GM21381 (cell line): ENCODE data around the gene TEAD3.

Experiments
- ATAC-seq: cut with Tn5 transposase; IDR thresholded peaks from one replicate; pipeline ENCODE4 v1.9.1; 2021; ENCODE audit warnings: mild to moderate bottlenecking, moderate library complexity; ENCODE audit not compliant: unreplicated experiment

TEAD3 gene

DNA sequence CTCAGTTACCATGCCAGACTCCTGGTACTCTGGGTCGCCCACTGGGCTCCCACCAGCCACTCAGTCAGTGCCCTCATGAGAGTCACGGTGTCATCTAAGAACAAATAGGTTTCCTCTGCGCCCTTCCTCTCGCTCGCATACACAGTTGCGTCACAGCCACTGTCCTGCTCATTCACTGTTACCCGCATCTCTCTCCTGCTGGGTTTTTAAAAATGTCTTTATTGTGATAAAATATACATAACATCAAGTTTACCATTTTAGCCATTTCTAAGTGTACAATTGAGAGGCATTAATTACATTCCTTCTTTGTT is 4.0 kb downstream of the TEAD3 start:
- no peak for ATAC-seq

DNA sequence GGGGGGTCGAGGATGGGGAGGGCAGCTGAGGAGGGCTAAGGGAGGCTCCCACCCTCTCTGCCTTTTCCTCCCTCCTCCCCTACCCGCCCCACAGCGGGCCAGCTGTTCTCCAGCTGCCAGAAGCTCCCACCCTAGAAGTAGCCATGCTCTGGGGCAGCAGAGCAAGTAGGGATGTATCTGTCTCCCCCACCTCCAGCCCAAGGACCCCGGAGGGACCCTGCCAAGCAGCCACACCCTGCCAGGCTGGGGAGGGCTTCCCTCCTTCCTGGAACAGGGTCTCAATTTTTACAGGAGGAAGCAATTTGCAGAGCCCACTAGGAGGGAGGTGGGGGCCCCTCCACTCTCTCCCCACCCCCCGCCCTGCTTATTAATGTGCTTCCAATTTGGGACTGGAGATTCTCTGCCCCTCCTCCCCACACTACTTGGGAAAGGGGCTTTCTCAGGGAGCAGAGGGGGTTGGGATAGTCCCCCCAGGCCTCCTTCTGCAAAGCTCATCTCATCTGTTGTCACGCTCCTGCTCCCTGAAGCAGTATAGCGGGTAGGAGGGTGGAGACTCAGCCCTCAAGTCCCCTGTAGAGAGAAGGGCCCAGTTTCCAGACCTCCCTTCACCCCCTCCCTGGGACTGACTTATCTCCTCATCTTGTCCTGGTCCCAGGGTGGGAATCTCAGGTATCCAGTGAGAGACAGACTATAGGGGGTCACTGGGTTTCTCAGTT is 4.5 kb downstream of the TEAD3 start:
- ATAC-seq = no peak

GRCh38 chr6:35491558-35492257 is 5.2 kb downstream of the TEAD3 start:
- ATAC-seq = no peak

DNA sequence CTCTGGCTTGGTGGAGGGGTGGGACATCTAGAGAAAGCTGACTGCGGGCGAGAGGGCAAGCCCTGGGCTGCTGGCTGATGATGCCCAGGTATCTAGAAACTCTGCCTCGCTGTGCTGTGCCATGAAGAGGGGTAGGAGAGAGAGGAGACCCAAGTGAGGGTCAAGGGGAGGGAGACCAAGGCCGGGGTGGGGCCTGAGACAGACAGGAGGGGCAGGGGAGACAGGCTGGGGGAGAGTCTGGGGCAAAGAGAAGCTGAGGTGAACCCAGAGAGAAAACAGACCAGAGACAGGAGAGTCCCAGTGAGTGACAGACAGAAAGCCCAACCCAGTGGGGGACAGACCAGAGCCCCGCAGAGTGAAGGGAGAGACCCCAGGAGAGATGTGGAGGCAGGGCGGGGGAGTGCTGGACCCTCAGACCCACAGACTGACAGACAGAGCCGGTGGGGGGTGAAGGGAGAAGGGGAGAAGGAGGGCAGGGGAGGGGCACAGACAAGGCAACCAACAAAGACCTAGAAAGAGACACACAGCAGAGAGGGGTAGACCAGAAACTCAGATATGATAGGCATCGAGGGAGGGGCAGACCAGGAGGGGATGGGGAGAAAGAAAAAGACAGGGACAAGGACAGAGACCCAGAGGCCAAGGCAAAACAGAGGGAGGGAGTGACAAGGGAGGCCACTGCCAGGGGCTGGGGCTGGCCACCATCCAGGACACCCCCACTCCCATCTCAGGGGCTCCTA is 5.9 kb downstream of the TEAD3 start:
- ATAC-seq = no peak

DNA sequence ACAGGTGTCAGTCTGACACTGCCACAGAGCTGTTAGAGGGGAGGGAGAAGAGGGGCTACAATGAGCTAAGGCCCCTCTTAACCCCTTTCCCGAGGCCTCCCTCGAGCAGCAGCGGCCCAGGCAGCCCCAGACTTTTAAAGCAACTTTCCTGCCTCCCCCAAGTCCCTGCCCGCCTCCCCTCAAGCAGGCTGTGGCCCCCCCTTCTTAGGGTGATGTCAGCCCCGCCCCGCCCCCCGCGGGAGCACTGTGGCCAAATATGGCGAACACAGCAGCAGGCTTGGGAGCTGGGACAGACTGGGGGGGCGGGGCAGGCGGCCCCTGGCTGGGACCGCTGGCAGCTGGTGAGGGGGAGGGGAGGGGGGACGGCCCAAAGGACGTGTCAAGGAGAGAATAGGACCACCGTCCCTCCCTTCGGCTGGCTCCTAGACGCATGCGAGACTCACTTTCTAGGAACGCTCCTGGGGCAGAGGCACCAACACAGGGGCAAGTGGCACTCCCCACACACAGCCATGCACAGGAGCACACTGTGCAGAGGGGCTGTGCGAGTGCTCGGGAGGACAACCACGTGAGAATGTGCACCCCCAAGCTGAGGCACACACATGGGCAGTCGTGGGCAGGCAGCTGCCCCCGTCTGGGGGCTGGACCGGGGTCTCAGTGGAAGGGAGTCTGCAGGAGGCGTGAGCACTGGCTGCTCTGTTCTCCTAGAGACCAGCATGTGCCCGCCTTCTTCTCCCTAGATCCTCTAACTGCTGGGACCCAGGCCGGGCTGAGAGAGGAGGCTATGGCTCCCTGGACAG is 6.7 kb downstream of the TEAD3 start:
- ATAC-seq = no peak

GRCh38 chr6:35489066-35489465 is 7.8 kb downstream of the TEAD3 start:
- ATAC-seq = no peak

GRCh38 chr6:35488517-35488862 is 8.4 kb downstream of the TEAD3 start:
- no peak for ATAC-seq

- ATAC-seq = no peak
Measured at GRCh38 chr6:35487658-35488516, 9.0 kb downstream of the TEAD3 start.

- no peak for ATAC-seq
Measured at GRCh38 chr6:35486005-35486925, 10.6 kb downstream of the TEAD3 start.

DNA sequence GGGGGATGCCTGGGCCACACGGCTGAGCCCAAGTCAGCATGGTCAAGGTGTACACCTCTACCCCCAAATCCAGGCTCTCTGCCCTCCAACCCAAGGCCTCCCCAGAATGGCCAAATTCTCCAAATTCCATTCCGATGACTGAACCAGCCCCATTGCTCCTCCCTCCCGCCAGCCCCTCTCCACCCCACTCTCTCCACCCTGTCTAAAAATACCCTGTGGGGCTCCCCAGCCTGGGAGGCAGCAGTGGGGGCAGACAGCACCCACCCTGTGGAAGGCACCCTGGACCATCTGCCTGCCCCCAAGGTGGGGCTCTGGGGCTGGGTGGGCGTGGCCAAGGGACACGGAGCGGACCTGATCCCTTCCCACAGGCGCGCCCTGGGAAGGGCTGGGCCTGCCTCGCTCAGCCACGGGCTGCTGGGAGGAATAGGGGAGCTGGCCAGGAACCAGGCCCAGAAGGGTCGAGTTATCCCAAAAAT is 11.4 kb downstream of the TEAD3 start:
- ATAC-seq = no peak

GRCh38 chr6:35484921-35485392 is 11.9 kb downstream of the TEAD3 start:
- ATAC-seq = no peak

GRCh38 chr6:35483893-35484645 is 12.8 kb downstream of the TEAD3 start:
- ATAC-seq = no peak

DNA sequence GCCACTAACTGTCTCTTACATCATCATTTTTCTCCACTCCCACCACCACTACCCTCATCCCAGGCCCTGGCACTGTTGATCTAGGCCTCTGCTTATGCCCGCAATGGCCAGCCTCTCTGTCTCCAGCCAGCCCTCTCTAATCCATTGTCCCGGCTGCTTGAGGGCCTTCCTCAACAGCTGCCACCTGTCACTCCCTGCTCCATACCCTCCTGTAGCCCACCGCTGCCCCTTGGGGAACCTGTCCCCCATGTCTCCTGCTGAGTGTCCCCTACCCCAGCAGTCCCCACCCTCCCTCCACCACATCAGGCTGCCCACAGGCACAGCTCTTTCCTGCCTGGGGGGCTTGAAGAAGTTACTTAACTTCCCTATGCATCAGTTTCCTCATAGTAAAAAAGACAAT is 13.4 kb downstream of the TEAD3 start:
- no peak for ATAC-seq

- ATAC-seq = no peak
Measured at GRCh38 chr6:35483062-35483461, 13.8 kb downstream of the TEAD3 start.

- ATAC-seq = no peak
Measured at GRCh38 chr6:35481226-35481625, 15.7 kb downstream of the TEAD3 start.

GRCh38 chr6:35480176-35480575 is 16.7 kb downstream of the TEAD3 start:
- no peak for ATAC-seq

DNA sequence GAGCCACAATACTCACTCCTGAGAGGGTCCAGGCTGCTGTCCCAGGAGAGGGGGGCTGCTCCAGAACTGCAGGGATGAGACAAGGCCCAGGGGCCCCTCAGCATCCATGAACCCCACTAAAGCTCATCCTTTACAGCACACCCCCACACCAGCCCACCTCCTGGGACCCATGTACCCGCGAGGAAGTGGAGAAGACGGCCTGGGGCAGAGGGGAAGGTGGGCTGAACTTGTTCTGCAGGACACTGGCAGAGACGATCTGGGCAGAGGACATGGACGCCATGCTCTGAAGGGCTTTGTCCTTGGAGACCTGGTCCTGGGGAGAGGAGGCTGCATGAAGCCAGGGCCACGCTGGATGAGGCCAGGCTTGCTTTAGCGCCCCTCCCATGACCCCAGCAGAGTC is 18.6 kb downstream of the TEAD3 start:
- no peak for ATAC-seq

DNA sequence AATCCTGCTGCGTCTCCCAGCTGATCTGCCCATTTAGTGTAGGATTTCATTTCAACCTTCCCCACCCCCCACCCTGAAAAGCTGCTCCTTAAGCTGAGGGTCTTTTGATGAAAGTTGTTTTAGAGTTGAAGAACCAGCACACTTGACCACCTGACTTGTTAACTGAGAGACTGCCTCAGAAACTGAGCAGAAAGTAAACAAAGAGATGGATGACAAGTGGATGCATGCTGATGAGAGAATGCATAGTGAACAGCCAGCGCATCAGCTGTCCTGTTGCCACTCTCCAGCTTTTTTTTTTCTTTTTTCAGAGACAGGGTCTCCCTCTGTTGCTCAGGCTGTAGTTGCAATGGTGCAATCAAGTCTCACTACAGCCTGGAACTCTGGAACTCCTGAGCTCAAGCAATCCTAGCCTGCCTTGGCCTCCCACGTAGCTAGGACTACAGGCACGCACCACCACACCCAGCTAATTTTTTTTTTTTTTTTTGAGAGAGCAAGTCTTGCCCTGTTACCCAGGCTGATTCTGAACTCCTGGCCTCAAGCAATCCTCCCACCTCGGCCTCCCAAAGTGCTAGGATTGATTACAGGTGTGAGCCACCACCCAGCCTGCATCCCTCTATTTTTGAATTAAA is 19.2 kb downstream of the TEAD3 start:
- no peak for ATAC-seq
